ENCODE measurements around the gene PAQR6.

The PAQR6 gene, protein sequence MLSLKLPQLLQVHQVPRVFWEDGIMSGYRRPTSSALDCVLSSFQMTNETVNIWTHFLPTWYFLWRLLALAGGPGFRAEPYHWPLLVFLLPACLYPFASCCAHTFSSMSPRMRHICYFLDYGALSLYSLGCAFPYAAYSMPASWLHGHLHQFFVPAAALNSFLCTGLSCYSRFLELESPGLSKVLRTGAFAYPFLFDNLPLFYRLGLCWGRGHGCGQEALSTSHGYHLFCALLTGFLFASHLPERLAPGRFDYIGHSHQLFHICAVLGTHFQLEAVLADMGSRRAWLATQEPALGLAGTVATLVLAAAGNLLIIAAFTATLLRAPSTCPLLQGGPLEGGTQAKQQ

DNA sequence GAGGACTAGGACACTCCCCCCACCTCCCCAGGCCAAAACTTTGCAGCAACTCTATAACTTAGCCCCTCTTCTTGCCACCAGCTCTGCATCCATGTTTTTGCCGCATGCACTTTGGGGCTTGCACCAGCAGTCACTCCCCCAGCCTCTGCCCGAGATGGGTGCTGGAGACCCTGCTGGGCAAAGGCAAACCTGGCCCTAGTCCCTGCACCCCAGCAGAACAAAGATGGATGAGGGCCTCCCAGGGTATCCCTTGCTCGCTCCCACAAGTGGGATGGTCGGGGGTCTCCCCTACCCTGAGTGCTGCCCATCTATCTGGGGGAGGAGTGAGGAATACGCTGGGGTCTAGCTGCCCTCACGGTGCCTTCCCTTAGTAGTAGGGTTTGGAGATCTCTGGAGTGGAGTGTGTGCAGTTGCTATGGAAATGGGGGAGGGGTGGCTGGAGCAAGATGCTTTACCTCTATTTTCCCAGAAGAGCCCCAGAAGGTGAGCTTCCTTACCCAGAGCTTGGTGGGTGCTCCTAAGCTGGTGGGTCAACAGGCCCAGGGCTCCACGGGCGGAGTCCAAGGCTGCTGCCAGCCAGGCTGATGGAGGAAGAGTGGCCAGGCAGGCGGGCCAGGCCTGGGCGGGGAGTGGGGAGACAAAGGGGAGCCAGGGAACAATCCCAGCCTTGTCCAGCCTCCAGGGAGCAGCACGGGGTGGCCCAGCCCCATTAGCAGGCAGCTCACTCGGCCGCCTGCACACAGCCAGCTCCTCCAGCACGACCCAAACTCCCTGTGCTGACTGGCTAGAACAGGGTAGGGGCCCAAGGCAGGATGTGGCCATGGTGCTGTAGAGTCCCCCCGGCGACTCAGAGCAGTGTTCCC lies at the start of gene PAQR6:
Gene PAQR6 (minus strand): TSS at position 597 of the 863 bp plus-strand sequence. CDS start 1,325 bp downstream, outside the sequence.
- DNase-seq (ENCODE audit: low read depth in 2 of 2): no peak

DNA sequence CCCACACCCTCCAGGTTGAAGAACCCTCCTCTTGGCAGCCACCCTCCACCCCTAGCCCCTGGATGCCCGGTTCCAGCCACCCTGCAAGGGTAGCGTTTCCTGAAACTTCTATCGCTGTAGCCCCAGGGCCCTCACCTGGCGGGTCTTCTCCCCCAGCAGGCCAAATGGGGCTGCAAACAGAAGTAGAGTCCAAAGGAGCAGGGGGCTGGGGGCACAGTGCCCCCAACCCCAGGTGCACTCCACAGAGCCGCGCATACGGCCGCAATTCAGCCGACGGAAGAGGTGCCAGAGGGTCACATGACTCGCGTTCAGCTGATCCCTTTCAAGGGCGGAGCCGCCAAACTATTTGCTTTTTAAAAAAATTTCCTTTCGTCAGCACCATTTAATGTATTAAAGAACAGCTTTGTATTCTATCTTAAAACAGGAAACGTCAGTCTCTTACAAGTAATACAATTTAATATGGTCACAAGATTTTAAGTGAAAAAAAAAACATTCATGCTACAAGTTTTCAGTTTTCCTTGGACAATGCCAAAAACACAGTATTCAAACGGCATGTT lies 47.6 kb upstream of the PAQR6 start, which contains the start of gene GLMP:
Gene GLMP (minus strand): TSS at position 289 of the 557 bp plus-strand sequence. CDS start 34 bp downstream, at position 255.
- DNase-seq (ENCODE audit: low read depth in 2 of 2): peak; percentile 4 to 30

DNA sequence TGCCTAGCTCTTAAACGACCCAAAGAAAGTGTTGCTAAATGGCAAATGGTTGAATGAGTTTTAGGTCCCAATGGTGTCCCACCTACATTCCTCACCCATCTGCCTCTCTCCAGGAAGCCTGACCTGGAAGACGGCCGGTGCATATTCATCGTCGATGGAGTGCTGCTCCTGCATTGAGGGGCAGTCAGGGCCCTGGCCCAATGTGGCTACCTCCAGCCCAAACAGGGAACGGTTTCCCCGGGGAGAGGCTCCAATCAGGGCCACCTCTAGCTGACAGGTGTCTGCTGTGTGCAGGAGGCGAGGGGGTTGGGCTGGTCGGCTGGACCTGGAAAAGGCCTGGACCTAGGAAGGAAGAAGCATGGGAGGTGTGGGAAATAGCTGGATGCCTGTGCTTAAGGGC lies 46.0 kb upstream of the PAQR6 start:
- no peak for DNase-seq (ENCODE audit: low read depth in 2 of 2)

DNA sequence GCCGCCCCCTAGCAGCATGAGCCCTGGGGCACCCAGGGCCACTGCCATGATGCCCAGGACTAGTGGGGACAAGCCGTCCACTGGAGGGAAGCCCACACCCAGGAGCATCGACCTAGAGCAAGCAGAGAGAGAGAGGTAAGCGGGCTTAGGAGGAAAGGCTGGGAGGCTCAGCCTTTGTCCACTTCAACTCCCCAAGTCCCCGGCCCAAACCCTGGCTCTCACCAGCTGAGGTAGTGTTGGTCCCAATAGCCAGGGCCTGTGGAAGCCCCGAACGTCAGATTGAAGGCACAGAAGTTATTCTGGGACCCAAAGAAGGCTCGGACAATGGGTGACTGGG lies 45.2 kb upstream of the PAQR6 start:
- DNase-seq (ENCODE audit: low read depth in 2 of 2): no peak

DNA sequence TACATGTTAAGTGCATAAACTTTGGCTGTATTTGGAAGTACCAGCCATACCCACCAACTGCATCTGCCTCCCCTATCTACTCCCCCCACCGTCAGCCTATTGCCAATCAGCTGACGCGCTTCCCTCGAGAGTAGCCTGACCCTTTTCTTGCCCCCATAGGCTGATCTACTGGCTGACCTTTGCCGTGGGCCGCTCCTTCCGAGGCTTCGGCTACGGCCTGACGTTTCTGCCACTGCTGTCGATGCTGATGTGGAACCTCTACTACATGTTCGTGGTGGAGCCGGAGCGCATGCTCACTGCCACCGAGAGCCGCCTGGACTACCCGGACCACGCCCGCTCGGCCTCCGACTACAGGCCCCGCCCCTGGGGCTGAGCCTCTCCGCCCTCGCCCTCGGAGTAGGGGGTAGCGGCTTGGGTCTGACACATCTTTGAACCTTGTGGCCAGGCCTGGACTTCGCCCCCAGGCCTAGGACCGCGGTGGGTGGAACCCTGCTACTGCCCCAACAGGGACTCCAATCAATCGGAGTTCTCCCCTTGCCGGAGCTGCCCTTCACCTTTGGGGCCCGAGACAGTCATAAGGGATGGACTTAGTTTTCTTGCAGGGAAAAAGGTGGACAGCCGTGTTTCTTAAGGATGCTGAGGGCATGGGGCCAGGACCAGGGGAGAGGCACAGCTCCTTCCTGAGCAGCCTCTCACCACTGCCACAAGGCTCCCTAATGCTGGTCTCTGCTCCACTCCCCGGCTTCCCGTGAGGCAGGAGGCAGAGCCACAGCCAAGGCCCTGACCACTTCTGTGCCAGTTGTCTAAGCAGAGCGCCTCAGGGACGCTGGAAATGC lies 43.6 kb upstream of the PAQR6 start:
- DNase-seq (ENCODE audit: low read depth in 2 of 2): no peak

DNA sequence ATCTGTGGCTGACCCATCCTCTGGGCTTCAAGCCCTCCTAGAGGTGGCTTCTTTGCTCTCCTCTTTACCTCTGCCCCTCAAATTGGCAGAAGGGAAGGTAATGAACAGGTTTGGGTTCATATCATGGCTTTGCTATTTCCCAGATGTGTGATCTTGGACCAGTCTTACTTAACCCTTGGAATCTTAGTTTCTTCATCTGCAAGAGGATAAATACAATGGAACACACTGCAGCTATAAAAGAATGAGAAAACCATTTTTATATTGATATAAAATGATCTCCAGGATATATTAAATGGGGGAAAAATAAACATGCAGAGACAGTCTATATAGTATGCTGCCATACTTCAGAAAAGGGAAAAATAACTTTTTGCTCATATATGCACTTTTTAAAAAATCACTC lies 42.0 kb upstream of the PAQR6 start:
- DNase-seq (ENCODE audit: low read depth in 2 of 2): no peak

DNA sequence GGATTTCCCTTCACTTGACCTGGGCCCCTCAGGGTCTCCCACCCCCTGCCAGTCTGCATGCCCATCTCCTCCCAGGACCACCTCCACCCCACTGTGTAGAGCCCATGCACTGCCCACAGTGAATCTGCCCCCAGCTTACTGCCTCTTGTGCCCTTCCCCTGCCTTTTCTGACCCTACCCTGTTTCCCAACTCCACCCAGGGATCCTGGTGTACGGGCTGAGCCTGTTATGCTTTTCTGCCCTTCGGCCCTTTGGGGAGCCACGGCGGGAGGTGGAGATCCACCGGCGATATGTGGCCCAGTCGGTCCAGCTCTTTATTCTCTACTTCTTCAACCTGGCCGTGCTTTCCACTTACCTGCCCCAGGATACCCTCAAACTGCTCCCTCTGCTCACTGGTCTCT lies 38.2 kb upstream of the PAQR6 start:
- DNase-seq (ENCODE audit: low read depth in 2 of 2): no peak

DNA sequence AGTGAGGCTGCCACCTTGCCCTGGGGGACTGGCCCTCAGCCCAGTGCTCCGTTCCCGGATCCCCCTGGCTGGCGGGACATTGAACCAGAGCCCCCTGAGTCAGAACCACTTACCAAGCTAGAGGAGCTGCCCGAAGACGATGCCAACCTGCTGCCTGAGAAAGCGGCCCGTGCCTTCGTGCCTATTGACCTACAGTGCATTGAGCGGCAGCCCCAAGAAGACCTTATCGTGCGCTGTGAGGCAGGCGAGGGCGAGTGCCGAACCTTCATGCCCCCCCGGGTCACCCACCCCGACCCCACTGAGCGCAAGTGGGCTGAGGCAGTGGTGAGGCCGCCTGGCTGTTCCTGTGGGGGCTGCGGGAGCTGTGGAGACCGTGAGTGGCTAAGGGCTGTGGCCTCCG lies 37.6 kb upstream of the PAQR6 start:
- DNase-seq (ENCODE audit: low read depth in 2 of 2): no peak

DNA sequence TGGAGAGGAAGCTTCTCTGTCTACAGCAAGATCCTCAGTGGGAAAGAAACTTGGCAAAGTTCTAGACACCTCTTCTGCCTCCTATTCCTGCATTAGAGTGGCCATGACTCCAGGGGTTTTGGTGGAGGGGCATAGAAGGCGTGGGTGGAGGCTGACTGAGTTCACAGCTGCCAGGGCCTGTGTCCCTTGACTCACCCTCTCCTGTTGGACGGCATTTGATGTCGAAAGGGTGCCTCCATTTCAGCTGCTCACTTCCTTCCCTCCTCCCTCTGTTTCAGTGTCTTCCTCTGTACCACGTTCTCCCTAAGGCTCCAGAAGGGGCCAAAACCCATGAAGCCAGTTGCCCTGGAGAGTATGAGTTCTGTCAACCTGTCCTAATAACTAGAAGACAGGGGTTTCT lies 36.9 kb upstream of the PAQR6 start:
- DNase-seq (ENCODE audit: low read depth in 2 of 2): no peak

DNA sequence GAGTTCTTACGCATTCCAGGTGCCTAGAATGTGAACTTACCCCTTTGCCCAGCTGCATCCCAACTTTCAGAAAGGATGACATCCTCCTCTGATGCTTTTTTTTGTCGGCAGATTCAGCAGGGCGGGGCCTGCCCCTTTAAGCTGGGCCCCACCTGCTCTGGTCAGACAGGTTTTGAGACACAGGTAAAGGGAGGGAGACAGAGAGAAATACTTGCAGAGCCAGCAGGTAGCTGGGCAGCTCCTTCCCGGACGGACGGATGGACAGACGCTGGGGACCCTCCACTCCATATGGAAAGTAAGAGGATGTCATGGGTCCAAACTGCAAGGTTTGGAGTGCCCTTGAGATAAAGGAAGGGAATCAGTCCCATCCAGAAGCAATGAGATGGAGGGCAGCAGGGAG lies 36.3 kb upstream of the PAQR6 start, which contains the start of gene TMEM79:
Gene TMEM79 (plus strand): TSS at position 214 of the 400 bp plus-strand sequence. CDS start 902 bp downstream, outside the sequence.
- DNase-seq (ENCODE audit: low read depth in 2 of 2): no peak

DNA sequence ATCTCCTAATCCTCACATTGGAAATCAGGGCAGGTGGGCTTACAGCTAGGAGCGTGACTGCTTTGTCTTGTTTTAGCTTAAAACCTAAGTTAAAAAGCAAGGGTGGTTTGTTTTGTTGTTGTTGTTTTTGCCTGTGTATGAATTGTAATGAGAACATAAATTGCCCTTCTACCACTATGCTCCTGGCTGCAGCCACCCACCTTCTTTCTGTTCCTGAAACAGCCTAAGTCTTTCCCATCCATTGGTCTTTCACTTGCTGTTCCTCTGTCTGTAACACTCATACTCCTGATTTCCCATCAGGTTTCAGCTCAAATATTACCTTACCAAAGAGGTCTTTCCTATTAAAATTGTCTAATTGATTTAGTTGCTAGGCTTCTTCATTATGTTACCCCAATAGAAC lies 35.7 kb upstream of the PAQR6 start:
- no peak for DNase-seq (ENCODE audit: low read depth in 2 of 2)

DNA sequence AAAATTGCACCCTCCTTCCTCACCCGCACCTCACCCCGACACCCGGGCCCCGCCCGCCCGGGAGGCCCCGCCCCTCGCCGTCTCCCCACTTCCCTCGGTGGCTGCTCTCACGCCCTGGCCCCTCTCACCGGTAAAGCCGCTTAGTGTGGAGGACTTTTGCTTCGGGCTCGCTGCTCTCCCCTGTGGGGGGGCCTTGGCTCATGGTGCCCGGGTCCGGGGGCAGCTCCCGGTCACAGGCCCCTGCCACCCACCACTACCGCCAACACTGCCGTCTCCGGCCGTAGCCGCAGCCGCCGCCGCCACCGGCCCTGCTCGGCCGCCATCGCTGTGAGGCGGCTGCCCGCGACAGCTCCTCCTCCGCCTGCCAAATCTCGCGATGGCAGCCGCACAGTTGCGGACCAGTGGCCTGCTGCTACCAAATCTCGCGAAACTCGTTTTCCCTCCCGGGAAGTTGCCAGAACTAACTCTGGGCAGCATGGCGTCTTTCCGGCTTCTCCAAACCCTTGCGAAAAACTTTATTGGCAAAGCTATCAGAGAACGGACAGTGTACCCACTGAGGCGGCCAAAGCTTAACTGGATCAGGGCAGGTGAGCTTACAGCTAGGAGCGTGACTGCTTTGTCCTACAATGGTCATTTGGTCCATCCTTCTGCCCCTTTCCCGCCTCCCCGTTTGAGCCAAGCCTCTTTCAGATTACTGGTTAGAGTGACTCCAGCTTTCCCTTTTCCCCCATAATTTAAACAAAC lies 34.8 kb upstream of the PAQR6 start, which contains the start of gene SMG5:
Gene SMG5 (minus strand): TSS at position 347 of the 744 bp plus-strand sequence. CDS start 145 bp downstream, at position 202.
- DNase-seq (ENCODE audit: low read depth in 2 of 2): peak; percentile 83 to 91

DNA sequence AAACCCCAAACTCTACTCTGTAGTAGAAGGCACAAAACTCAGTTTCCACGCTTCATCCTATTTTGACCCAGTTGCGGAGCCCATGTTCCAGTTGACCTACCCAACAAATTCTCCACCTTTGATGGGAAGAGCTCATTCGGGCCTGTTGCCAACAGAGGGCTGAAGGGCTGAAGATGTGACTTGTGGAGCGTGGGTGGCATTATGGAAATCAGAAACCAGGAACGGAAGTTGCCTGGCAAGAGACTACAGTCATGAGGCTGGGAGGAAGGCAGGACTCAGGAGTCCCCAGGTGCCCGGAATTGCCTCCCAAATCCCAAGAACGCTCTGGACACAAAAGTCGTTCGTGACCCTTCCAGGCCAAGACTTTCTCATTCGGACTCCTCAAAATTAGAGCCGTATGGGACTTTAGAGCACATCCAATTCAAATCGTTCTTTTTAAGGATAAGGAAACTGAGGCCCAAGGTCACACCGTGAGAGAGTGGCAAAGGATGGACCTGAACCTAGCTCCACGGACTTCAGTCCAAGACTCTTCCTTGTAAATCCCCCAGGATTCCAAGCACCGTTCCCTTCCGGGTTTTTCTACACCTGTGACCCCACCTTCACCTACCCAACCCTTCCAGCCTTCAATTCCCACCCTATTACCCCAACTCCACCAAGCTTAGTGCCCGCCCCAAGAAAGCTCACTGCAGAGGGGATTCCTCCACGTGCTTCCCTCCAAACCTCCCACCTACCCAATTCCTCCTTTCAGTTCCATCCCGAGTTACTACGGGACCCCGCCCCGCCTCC lies 34.0 kb upstream of the PAQR6 start:
- DNase-seq (ENCODE audit: low read depth in 2 of 2): no peak

DNA sequence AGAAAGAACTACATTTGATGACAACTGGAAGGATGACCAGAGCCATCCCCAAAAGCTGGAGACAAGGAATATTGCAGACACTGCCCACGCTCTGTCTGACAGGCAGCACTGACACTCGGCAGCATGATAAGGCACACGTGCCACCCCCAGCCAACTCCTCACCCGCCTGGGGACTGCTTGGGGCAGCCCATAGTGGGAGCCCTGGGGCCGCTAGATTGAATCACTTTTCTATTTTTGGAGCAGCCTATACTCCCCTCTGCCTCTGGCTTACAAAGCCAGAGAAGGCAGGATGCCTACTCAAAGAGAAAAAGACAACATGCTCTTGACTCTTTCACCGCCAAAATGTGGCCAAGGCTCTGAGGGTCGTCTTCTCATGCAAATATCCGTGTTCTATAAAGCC lies 33.4 kb upstream of the PAQR6 start:
- peak; percentile 25 to 27 for DNase-seq (ENCODE audit: low read depth in 2 of 2)

DNA sequence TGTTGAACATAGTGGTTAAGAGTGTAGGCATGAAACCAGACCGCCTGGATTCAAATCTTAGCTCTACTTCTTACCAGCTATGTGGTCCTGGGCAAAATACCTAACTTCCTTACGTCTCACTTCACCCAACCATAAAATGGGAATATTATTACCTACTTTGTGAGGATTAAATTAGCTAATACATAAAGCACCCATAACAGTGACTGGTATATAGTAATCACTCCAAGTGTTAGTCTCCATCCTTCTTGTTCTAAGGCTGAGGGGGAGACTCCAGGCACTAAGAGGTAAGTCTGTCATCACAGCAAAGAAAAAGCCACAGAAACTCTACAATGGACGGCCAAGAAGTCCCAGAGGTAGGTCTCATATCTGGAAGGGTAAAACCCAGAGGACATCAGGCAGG lies 32.0 kb upstream of the PAQR6 start:
- DNase-seq (ENCODE audit: low read depth in 2 of 2): no peak

DNA sequence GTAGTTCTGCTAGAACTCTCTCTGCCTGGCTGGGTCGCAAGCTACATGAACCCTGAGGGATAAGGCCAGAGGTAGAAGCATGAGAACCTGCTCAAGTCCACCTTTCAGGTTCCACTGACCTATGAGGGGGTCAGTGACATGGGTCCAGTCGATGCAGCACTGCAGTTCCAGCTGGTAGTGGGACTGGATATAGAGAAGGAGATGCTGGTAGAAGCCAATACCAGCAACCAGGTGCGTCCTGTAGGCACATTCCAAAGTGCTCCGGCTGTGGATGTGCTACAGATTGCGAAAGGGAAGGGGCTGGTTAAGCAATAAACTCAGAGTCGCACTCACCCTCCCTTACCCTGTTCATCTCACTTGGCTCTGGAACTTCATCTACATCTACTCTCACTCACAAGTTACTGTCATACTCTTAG lies 29.1 kb upstream of the PAQR6 start:
- DNase-seq (ENCODE audit: low read depth in 2 of 2): no peak

DNA sequence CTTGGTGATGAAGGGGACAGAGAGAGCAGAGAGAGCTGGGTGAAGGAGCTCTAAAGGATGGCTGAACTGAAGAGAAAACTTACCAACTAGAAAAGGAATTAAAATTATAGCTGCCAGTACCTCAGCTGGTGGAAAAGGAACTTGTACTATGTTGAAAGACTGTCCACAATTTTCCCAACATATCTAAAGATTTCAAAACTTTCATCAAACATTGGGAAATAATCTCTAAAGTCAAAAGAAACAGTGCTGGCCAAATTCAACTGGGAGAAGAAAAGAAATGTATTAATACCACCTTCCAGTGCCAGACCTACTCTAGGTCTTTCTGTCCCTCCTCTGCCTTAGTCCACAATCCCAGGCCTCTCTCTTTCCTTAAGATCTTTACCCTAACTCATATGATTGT lies 28.7 kb upstream of the PAQR6 start:
- DNase-seq (ENCODE audit: low read depth in 2 of 2): no peak

DNA sequence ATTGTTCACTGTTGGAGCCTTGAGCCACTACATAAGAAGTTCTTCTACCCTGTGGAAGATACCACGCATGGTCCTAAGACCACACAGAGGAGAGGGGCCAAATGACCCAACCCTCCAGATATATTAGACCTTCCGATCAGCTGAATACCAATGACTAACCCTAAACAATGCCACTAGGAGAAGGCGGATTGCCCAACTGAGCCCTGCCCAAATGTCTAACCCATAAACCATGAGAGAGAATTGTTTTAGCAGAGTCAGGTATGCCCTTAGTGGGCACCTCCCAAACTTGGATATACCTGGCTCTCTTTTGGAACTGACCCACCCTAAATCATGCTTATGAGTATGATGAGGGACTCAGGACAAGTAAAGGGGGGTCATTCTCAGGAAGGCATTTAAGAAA lies 22.5 kb upstream of the PAQR6 start:
- DNase-seq (ENCODE audit: low read depth in 2 of 2): no peak

DNA sequence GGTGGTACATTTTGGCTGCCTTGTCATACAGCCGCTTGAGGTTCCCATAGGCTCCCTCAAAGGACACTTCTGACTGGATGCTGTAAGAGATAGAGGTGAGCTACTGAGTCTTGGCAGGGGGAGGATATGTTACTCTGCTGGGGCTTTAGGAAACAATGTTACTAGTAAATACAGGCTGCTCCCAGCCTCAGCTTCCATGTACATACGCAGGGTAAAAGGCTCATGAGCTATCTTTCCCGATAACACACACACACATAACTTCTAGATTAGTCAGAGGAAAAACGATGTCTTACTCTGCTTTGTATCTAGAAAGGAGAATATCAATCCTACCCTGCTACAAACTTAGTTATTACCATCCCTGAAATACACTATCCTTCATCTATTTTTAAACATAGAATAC lies 20.5 kb upstream of the PAQR6 start:
- DNase-seq (ENCODE audit: low read depth in 2 of 2): no peak

DNA sequence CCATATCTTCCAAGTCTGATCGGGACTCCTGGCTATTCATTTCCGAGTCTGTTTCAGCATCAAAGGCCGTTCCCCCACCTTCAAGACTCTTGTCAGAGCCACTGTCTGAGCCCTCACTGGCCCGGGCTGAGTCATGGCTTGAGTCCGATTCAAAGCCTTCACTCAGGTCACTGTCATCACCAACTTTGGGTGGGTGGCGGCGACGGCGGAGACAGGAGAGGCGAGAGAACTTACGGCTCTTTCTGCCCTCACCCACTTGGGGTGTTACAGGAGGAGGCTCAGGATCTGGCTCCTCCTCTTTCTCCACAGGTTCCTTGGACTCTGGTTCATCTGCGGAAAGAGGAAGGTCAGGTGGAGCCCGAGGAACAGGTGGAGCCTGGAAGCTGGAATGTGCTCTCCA lies 18.2 kb upstream of the PAQR6 start:
- DNase-seq (ENCODE audit: low read depth in 2 of 2): no peak

All from activated CD8-positive, alpha-beta memory T cell treated with anti-CD3 and anti-CD28 coated beads for 4 hours (primary cell).